Ovary (tissue), 9 donors: ENCODE measurements around the gene SLC9A8. TPM values are rescaled to one million over a fixed set of nuclear protein-coding genes. Genes with fewer than 3 reads are reported as not detected.

Experiments used
- DNase-seq, 5 donors: peaks; one replicate each; pipeline ENCODE4 v3.0.0-alpha.2; 2019 to 2020
- H3K27ac ChIP-seq, 2 donors: fragments of 200-600 bp; one replicate each; pipeline versions ENCODE4 v1.5.1 to v1.8.0; 2019 to 2022
- H3K27me3 ChIP-seq: fragments of 200-600 bp; one replicate; pipeline ENCODE4 v1.8.0; 2022
- H3K36me3 ChIP-seq: fragments of 200-600 bp; sonication (generic); one replicate; pipeline ENCODE4 v1.5.1; 2019
- H3K4me1 ChIP-seq: one replicate; pipeline ENCODE4 v1.8.1; 2013; ENCODE audit warnings: mild to moderate bottlenecking, moderate library complexity; ENCODE audit not compliant: insufficient read depth
- H3K4me3 ChIP-seq: fragments of 200-600 bp; sonication (generic); one replicate; pipeline ENCODE4 v1.5.1; 2017
- H3K9me3 ChIP-seq, 2 donors: fragments of 200-600 bp in 1 of 2; sonication (generic) in 1 of 2; one replicate each; pipeline versions ENCODE4 v1.5.1 to v1.8.1; 2013 to 2019; ENCODE audit warnings: mild to moderate bottlenecking in 1 of 2, moderate library complexity in 1 of 2
- CTCF ChIP-seq, 3 donors: fragments of 450-650 bp in 2 of 3; fragments of 200-600 bp in 1 of 3; IDR thresholded peaks; one replicate each; pipeline versions ENCODE4 v1.5.1 to v1.8.0; 2016 to 2022; ENCODE audit warnings: antibody characterized with exemption in 3 of 3, mild to moderate bottlenecking in 1 of 3
- EP300 ChIP-seq: sonication (generic); formaldehyde crosslinking; IDR thresholded peaks from one replicate; pipeline ENCODE4 v1.6.1; 2017; ENCODE audit warnings: antibody characterized with exemption
- POLR2A ChIP-seq: fragments of 450-650 bp; IDR thresholded peaks from one replicate; pipeline ENCODE4 v1.6.1; 2017; ENCODE audit warnings: antibody characterized with exemption, mild to moderate bottlenecking, moderate library complexity
- WGBS, 3 donors: extraction: QIAGEN DNeasy Blood & Tissue Kit in 1 of 3; methylation state at CpG; one replicate each; pipeline versions ENCODE4 v1.1.5 to v1.1.7; 2013 to 2017; 5-methylcytosine and 5-hydroxymethylcytosine counted together
- intact Hi-C, 4 donors: fragments of 100-400 bp; cut with DNase I; formaldehyde crosslinking; loops; one replicate each; pipeline versions ENCODE4 v1.11.0 to v1.15.1; 2022 to 2023
- polyA plus RNA-seq, 2 donors: library from polyadenylated mRNA; stranded (reverse); fragments of 200-250 nt in 1 of 2; fragments of 350-450 nt in 1 of 2; fragmentation: Illumina TruSeq in 1 of 2; extraction: RNeasy Lipid Tissue Mini Kit (QIAGEN cat#74804) in 1 of 2; gene quantifications; one replicate each; pipeline ENCODE4 v1.2.3, GENCODE V29; 2013 to 2014
- total RNA-seq, 7 donors: library from RNA; depleted of rRNA in 2 of 7; stranded (reverse); fragments of >200 nt in 2 of 7; fragmentation: NEBNext Ultra II Directional in 3 of 7; extraction: Animal tissue kit (Norgen Biotek cat#: 25700) in 3 of 7; gene quantifications; one replicate each; pipeline versions ENCODE4 v1.1.0 to v1.2.4, GENCODE V29; 2016 to 2023
- donor health status: DM: no; HTN: no; CAD: no; lungs with moderate emphysema.
- donor health status: DM: no; HTN: no; CAD: no.
- donor health status: Bipolar disorder and iron deficiency.
- donor health status: DM: yes; HTN: yes; CAD: no.
- donor health status: DM: no; HTN: no; CAD: no.
- donor health status: DM: yes; HTN: yes; CAD: no.

The SLC9A8 gene
- total and polyA plus RNA-seq, 9 donors: 3.9 to 11.4 (median 7.7) TPM

GRCh38 chr20:49899541-49900383 is 87.1 kb downstream of the SLC9A8 start:
- Histone ChIP-seq H3K36me3 (no peaks in the 10 kb centered on the region), H3K27me3 (no peaks in the 10 kb centered on the region), H3K4me3 (no peak overlapping the region), H3K4me1 (no peaks in the 10 kb centered on the region), H3K9me3 (no peaks in the 10 kb centered on the region), H3K27ac (no peak overlapping the region)
- WGBS, 3 donors: 29 to 64% (median 57%) methylated on average over 10 of the region's 10 CpGs
- no peak for TF ChIP-seq POLR2A
- TF ChIP-seq EP300: no peak
- no peak for TF ChIP-seq CTCF (IDR thresholded peaks at IDR 0.05)
- intact Hi-C loops: no loop called here
- no peak for DNase-seq

DNA sequence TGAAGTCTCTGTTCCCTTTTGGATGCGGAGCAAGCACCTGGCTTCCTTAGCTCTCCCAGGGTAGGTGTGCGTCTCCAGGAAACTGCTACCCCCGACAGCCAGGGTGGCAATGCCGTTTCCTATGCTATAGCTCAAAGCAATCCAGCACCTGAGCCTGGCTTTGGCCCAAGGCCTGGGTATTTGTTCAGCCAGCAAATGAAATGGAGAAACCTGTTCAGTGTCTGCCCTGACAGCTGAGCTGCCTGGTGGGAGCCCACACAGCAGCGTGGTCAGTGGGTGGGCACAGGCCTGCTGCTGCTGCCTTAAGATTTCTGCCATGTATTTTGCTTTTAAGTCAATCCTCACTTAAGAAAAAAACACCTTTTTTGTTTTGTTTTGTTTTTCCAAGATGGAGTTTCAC is 89.0 kb downstream of the SLC9A8 start:
- 73 to 91% (median 87%) methylated on average over 5 of the region's 5 CpGs for WGBS, 3 donors
- Histone ChIP-seq H3K4me1 (no peaks in the 10 kb centered on the region), H3K36me3 (no peaks in the 10 kb centered on the region), H3K9me3 (no peaks in the 10 kb centered on the region), H3K27ac (no peak overlapping the region), H3K4me3 (no peak overlapping the region), H3K27me3 (no peaks in the 10 kb centered on the region)
- no peak for DNase-seq
- intact Hi-C loops: no loop called here
- TF ChIP-seq EP300: no peak
- no peak for TF ChIP-seq CTCF (IDR thresholded peaks at IDR 0.05)
- TF ChIP-seq POLR2A: no peak

GRCh38 chr20:49904440-49905214 is 92.0 kb downstream of the SLC9A8 start:
- 84 to 89% (median 86%) methylated on average over 17 of the region's 17 CpGs for WGBS, 3 donors
- Histone ChIP-seq H3K4me3 (no peak overlapping the region), H3K4me1 (no peaks in the 10 kb centered on the region), H3K27ac (no peak overlapping the region), H3K36me3 (no peaks in the 10 kb centered on the region), H3K27me3 (no peaks in the 10 kb centered on the region), H3K9me3 (no peaks in the 10 kb centered on the region)
- TF ChIP-seq CTCF (IDR thresholded peaks at IDR 0.05) (no peak), EP300 (no peak), POLR2A (no peak)
- DNase-seq: no peak
- intact Hi-C loops: no loop called here

DNA sequence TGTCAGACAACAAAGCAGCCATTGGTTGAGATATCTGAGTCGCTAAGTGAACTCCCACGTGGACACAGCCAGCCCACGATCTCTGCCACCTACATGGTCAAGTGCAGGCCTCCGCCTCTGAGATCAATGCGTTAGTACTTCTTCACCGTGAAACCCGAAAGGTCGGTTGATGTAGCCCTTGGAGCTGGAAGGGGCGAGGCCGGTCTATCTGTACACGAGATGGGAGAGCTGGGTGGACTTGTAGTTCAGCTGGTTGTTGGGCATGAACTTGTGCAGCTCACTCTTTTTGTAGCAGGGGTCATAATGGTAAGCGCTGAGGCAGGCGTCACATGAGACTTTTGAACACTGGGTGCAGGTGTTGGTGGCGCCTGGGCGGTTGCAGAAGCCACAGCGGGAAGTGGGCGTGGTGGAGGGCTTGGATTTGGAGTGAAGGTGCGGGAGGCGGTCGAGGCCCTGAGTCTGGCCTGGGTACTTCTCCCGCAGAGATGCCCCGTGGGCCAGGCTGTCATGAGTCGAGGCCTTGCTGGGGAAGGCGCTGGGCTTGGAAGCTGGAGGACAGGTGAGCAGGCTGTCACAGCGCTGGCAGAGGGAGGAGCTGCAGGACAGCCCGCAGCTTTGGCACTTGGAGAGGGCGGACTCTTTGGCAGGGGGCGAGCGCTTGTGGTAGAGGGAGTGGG is 92.9 kb downstream of the SLC9A8 start:
- H3K36me3 ChIP-seq: no peaks in the 10 kb centered on the region
- intact Hi-C loops: no loop called here

More for the DNA sequence above, 92.9 kb downstream of the SLC9A8 start:
- no peaks in the 10 kb centered on the region for H3K4me1 ChIP-seq
- H3K4me3 ChIP-seq: no peak overlapping the region
- no peaks in the 10 kb centered on the region for H3K9me3 ChIP-seq
- WGBS, 3 donors: 88 to 92% (median 89%) methylated on average over 29 of the region's 29 CpGs
- no peaks in the 10 kb centered on the region for H3K27me3 ChIP-seq
- DNase-seq: no peak
- TF ChIP-seq CTCF (IDR thresholded peaks at IDR 0.05) (no peak), EP300 (no peak), POLR2A (no peak)
- no peak overlapping the region for H3K27ac ChIP-seq
